Measurements from ENCODE around the gene IFT81. TPM values are rescaled to one million over a fixed set of nuclear protein-coding genes. Genes with fewer than 3 reads are reported as not detected.

IFT81 gene
- total and polyA plus RNA-seq, 2 of the 13 experiments (the other 11 are each of a cell fraction or from before 2014, with no cell fraction given): 4.2 to 13.0 TPM

GRCh38 chr12:110262442-110263388 lies 138.6 kb downstream of the IFT81 start (continued):
- TF ChIP-seq FUBP1 (CRISPR knock-in tag; IDR thresholded peaks at IDR 0.05; ENCODE audit: borderline replicate concordance) (no peak), CEBPB (IDR thresholded peaks at IDR 0.05; ENCODE audit: borderline replicate concordance, low read depth, low read length) (peak; percentile 96), ARID5B (CRISPR knock-in tag; IDR thresholded peaks at IDR 0.05) (0 out of 2 replicates have a peak, but pooled peaks have one; percentile 7), PRDM15 (CRISPR knock-in tag; IDR thresholded peaks at IDR 0.05) (no peak), NR2F6 (IDR thresholded peaks at IDR 0.05) (0 out of 2 replicates have a peak, but pooled peaks have one; percentile 22), NR2F6 (CRISPR knock-in tag; IDR thresholded peaks at IDR 0.05) (peak; percentile 24; the same call in 1 of the 2 replicates), ELF3 (CRISPR knock-in tag; IDR thresholded peaks at IDR 0.05) (0 out of 2 replicates have a peak, but pooled peaks have one; percentile 32), ZNF530 (CRISPR knock-in tag; IDR thresholded peaks at IDR 0.05; ENCODE audit: low read depth) (no peak), ZBTB26 (CRISPR knock-in tag; IDR thresholded peaks at IDR 0.05; ENCODE audit: borderline replicate concordance) (no peak), SNAPC5 (CRISPR knock-in tag; IDR thresholded peaks at IDR 0.05; ENCODE audit: borderline replicate concordance) (no peak), CAMTA2 (CRISPR knock-in tag; IDR thresholded peaks at IDR 0.05; ENCODE audit: borderline replicate concordance) (no peak), AHR (CRISPR knock-in tag; IDR thresholded peaks at IDR 0.05) (no peak)

Measured in HepG2 (cell line).